Right atrium auricular region (tissue), 2 donors: ENCODE data around the gene ICA1L. TPM values are rescaled to one million over a fixed set of nuclear protein-coding genes. Genes with fewer than 3 reads are reported as not detected.

Source experiments
- DNase-seq: peaks from one replicate; pipeline ENCODE4 v3.0.0-alpha.2; 2019; ENCODE audit warnings: low spot score
- H3K27ac ChIP-seq, 2 donors: fragments of 200-600 bp; sonication (generic); 1 replicate in 1 of 2; 2 replicates in 1 of 2; pipeline ENCODE4 v1.5.1; 2016 to 2019
- H3K27me3 ChIP-seq, 2 donors: fragments of 200-600 bp; sonication (generic); one replicate each; pipeline versions ENCODE4 v1.5.1 to v1.6.0; 2017 to 2019
- H3K36me3 ChIP-seq: fragments of 200-600 bp; sonication (generic); one replicate; pipeline ENCODE4 v1.5.1; 2016
- H3K4me1 ChIP-seq, 2 donors: fragments of 200-600 bp; sonication (generic); one replicate each; pipeline versions ENCODE4 v1.5.1 to v1.6.0; 2017 to 2019
- H3K4me3 ChIP-seq, 2 donors: fragments of 200-600 bp; sonication (generic); 1 replicate in 1 of 2; 2 replicates in 1 of 2; pipeline ENCODE4 v1.5.1; 2017 to 2019; ENCODE audit warnings: mild to moderate bottlenecking in 1 of 2, moderate library complexity in 1 of 2
- H3K9me3 ChIP-seq, 2 donors: fragments of 200-600 bp; sonication (generic); one replicate each; pipeline ENCODE4 v1.5.1; 2019
- total RNA-seq, 2 donors: library from RNA; depleted of rRNA; stranded (reverse); fragments of >200 nt; gene quantifications; one replicate each; pipeline ENCODE4 v1.1.0, GENCODE V29; 2016
- TF ChIP-seq, protein P1 (sequence below), 2 donors: fragments of 200-600 bp; sonication (generic); IDR thresholded peaks; one replicate each; pipeline ENCODE4 v1.5.1; 2019; ENCODE audit warnings: antibody characterized with exemption in 2 of 2

Gene ICA1L
- total RNA-seq, 2 donors from 2014 or later, result 8.6 to 8.9 TPM

DNA sequence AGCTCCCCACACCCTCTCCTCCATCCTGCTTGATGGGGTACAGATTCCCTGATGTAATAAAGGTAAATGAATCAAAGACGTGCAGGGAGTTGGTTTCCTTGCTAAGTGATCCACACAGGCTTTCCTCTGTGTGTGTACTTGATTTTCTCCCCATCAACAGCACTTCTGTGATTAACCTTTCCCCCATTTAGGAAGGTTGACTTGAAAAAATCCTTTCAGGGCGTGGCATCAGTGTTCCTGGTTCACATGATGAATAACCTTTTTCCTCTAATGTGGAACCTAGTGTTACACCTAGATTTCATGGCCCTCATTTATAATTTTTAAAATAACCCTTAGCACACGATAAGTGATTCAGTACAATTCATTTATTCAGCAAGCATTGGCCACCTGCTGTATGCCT lies 115.0 kb downstream of the ICA1L start:
- Histone ChIP-seq H3K4me3 (no peak overlapping the region), H3K27ac (no peak overlapping the region), H3K4me1 (no peaks in the 10 kb centered on the region), H3K27me3 (no peaks in the 10 kb centered on the region), H3K9me3 (no peaks in the 10 kb centered on the region), H3K36me3 (peaks cover 16% of the 10 kb centered on the region)
- TF ChIP-seq, protein P1, sequence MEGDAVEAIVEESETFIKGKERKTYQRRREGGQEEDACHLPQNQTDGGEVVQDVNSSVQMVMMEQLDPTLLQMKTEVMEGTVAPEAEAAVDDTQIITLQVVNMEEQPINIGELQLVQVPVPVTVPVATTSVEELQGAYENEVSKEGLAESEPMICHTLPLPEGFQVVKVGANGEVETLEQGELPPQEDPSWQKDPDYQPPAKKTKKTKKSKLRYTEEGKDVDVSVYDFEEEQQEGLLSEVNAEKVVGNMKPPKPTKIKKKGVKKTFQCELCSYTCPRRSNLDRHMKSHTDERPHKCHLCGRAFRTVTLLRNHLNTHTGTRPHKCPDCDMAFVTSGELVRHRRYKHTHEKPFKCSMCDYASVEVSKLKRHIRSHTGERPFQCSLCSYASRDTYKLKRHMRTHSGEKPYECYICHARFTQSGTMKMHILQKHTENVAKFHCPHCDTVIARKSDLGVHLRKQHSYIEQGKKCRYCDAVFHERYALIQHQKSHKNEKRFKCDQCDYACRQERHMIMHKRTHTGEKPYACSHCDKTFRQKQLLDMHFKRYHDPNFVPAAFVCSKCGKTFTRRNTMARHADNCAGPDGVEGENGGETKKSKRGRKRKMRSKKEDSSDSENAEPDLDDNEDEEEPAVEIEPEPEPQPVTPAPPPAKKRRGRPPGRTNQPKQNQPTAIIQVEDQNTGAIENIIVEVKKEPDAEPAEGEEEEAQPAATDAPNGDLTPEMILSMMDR (IDR thresholded peaks at IDR 0.05), result no peak
- DNase-seq, result no peak

DNA sequence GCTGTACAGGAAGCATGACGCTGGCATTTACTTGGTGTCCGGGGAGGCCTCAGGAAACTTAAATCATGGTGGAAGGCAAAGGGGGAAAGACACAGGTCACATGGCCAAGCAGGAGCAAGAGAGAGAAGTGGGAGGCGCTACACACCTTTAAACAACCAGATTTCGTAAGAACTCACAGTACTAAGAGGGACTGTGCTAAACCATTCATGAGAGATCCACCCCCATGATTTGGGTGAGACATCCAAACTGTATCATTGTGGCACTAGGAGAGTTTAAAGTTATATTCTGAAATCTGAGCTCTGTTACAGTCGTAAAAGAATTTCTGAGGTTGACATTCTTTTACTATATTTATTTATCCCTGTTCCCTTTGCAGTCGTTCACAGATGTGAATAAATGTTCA lies 116.6 kb downstream of the ICA1L start:
- H3K36me3 ChIP-seq, result peaks cover 14% of the 10 kb centered on the region
- H3K27me3 ChIP-seq, result no peaks in the 10 kb centered on the region
- no peak for DNase-seq
- no peak overlapping the region for H3K27ac ChIP-seq
- H3K9me3 ChIP-seq, result no peaks in the 10 kb centered on the region
- no peaks in the 10 kb centered on the region for H3K4me1 ChIP-seq
- no peak overlapping the region for H3K4me3 ChIP-seq
- TF ChIP-seq, protein P1 (IDR thresholded peaks at IDR 0.05), result no peak

DNA sequence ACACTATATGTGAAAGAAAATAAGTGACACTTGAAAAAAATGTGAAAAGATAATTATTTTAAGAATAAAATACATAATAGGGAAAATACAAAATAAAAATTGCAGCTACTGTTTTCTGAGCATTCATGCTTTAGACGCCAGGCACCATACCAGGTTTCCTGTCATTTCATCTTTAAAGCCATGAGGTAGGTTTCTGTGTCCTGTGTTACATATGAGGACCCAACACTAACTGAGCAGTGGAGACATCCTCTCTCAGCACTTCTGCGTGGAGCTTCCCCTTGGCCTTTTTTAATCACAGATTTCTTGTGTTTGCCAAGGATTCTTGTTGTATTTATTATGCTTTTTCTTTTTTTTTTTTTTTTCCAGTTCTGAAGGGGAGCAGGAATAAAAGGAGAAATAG lies 119.5 kb downstream of the ICA1L start:
- no peaks in the 10 kb centered on the region for H3K9me3 ChIP-seq
- peaks cover 2% of the 10 kb centered on the region for H3K36me3 ChIP-seq
- DNase-seq, result no peak
- H3K4me3 ChIP-seq, result no peak overlapping the region
- TF ChIP-seq, protein P1 (IDR thresholded peaks at IDR 0.05), result no peak
- H3K27me3 ChIP-seq, result no peaks in the 10 kb centered on the region
- H3K4me1 ChIP-seq, result no peaks in the 10 kb centered on the region
- no peak overlapping the region for H3K27ac ChIP-seq

DNA sequence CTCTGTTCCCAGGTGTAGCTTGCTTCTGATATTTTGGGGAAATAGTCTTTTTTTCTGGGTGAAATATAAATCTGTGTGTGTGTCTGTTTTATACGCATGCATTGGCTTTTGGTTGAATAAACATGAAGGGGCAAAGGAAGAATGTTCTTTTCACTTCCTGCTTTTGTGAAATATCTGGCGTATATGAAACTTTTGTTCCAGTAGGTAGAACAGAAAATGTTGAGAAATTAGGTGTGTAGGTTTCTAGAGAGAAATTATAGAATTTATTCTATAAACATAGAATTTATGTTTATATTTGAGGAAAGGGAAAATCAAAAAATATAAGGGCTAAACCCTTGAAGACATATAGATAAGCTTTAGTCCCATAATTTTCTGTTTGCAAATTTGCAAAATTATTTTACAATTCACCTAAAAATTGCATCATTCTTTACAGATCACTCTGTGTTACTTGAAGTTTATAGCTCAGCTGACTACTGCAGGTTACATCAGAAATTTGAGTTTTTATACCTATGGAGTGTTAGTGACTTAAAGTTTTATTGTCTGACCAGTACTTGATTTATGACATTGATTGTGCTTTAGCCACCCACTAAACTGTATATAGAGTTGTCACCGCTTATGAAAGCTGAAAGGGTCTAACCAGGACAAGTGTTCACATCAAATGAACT lies 120.7 kb downstream of the ICA1L start:
- Histone ChIP-seq H3K36me3 (no peaks in the 10 kb centered on the region), H3K9me3 (no peaks in the 10 kb centered on the region), H3K27me3 (no peaks in the 10 kb centered on the region), H3K4me3 (no peak overlapping the region), H3K4me1 (no peaks in the 10 kb centered on the region), H3K27ac (no peak overlapping the region)
- no peak for DNase-seq
- TF ChIP-seq, protein P1 (IDR thresholded peaks at IDR 0.05), result no peak

DNA sequence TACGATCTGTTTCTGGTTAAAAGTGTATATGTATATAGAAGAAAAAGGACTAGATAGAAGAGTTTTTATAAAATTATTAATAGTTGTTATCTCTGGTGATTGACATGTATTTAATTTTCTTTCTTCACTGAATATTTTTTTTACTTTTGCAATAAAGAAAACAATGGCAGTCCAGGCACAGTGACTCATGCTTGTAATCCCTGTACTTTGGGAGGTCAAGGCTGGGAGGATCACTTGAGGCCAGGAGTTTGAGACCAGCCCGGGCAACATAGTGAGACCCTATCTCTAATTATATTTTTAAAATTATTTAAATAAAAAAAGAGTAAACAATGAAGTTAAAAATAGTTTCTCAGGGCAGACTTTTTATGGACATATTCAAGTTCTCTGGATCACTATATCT lies 122.1 kb downstream of the ICA1L start:
- TF ChIP-seq, protein P1 (IDR thresholded peaks at IDR 0.05), result no peak

DNA sequence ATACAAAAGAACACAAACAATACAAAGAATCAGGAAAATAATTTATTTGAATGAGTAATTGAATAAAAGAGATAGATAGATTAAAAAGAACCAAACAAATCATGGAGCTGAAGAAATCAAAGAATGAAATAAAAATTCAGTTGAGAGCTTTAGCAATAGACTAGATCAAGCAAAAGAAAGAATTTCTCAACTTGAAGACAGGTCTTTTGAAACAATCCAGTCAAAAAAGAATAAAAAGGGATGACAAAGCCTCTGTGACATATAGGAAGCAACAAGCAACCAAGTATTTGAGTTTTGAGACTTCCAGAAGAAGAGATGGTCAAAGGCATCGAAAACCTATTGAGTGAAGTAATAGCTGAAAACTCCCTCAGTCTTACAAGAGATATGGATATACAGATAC lies 128.0 kb downstream of the ICA1L start:
- TF ChIP-seq, protein P1 (IDR thresholded peaks at IDR 0.05), result no peak
- no peak for DNase-seq
- Histone ChIP-seq H3K27ac (no peak overlapping the region), H3K4me1 (no peaks in the 10 kb centered on the region), H3K27me3 (no peaks in the 10 kb centered on the region), H3K9me3 (peaks cover 0 to 15% of the 10 kb centered on the region in 2 donors), H3K36me3 (no peaks in the 10 kb centered on the region), H3K4me3 (no peak overlapping the region)

More for the DNA sequence above, 122.1 kb downstream of the ICA1L start:
- DNase-seq, result no peak
- H3K9me3 ChIP-seq, result no peaks in the 10 kb centered on the region
- H3K4me3 ChIP-seq, result no peak overlapping the region
- no peaks in the 10 kb centered on the region for H3K27me3 ChIP-seq
- H3K4me1 ChIP-seq, result no peaks in the 10 kb centered on the region
- no peak overlapping the region for H3K27ac ChIP-seq
- no peaks in the 10 kb centered on the region for H3K36me3 ChIP-seq
